Measurements from ENCODE around the gene COG8.

DNA sequence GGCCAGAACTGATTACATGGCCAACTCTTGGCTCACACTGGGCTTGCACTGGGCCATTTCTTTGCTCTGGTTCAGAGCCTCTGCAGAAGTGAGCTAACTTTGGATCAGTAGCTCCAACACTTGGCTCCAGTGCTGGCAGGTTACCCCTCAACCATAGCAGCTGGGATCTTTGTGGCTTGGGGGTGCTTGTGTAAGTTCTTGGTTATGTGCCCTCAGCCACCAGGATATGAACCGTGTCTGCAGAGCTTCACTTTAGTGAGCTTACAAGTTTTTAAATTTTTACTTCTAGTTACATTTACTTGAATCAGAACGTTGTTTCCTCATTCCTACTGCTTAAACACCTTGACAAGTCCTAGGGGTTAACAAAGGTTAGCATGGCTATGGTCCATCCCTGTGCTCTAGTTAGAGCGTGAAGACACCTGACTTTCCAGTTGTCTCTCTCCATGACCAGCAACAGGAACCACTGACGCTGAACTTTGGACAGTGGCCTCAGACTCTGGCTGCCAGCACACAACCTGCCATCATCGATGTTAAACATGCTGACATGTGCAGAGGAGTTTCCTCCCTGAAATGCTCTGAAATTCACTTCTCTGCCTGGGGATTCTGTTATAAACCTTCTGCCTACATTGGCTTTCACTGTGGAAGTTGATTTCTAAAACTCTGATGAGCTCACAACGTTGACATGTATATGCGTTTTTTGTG lies 13.0 kb downstream of the COG8 start:
- TF ChIP-seq POLR2AphosphoS5 (IDR thresholded peaks at IDR 0.05; ENCODE audit: borderline replicate concordance, low read depth, low read length) (no peak), FOXP2 (optimal IDR thresholded peaks at IDR 0.05; ENCODE audit: control extremely low read depth, extremely low read length, insufficient read depth) (no peak), EZH2 (IDR thresholded peaks at IDR 0.05) (no peak)

Measured in SK-N-MC (cell line).